ENCODE measurements around the gene YPEL2.

Gene YPEL2

GRCh38 chr17:59417452-59417851 is 86.0 kb downstream of the YPEL2 start:
- ATAC-seq (ENCODE audit: insufficient read depth, low read depth), result no peak
- no peak for TF ChIP-seq EZH2 (IDR thresholded peaks at IDR 0.05; ENCODE audit: borderline replicate concordance, low read depth, low read length, severe bottlenecking)

GRCh38 chr17:59418732-59419166 is 87.3 kb downstream of the YPEL2 start:
- Histone ChIP-seq H3K27ac (ENCODE audit: low read length) (no peak overlapping the region), H3K9ac (ENCODE audit: low read depth, low read length) (no peak overlapping the region), H3K4me2 (ENCODE audit: insufficient read depth, low read length) (no peak overlapping the region), H3K36me3 (ENCODE audit: insufficient read depth, low read length) (no peaks in the 10 kb centered on the region), H3K9me3 (ENCODE audit: insufficient read depth, low read length, severe bottlenecking) (no peaks in the 10 kb centered on the region), H3K27me3 (ENCODE audit: insufficient read depth, low read length, poor library complexity) (peaks cover 13% of the 10 kb centered on the region), H3K4me3 (ENCODE audit: low read depth in 1 of 2, low read length in 2 of 2) (no peak overlapping the region), H4K20me1 (ENCODE audit: insufficient read depth, low read length) (no peaks in the 10 kb centered on the region), H3K4me1 (ENCODE audit: insufficient read depth, low read length) (no peaks in the 10 kb centered on the region), H3K79me2 (ENCODE audit: insufficient read depth, low read length) (no peaks in the 10 kb centered on the region), H2AFZ (ENCODE audit: low read depth, low read length) (no peak overlapping the region)
- no peak for DNase-seq
- TF ChIP-seq EZH2 (IDR thresholded peaks at IDR 0.05; ENCODE audit: borderline replicate concordance, low read depth, low read length, severe bottlenecking) (no peak), CTCF (IDR thresholded peaks at IDR 0.05; ENCODE audit: borderline replicate concordance, extremely low read depth, low read length, poor library complexity, severe bottlenecking) (no peak)
- no peak for ATAC-seq (ENCODE audit: insufficient read depth, low read depth)

More at GRCh38 chr17:59417452-59417851, 86.0 kb downstream of the YPEL2 start:
- Histone ChIP-seq H3K79me2 (ENCODE audit: insufficient read depth, low read length) (no peaks in the 10 kb centered on the region), H3K4me2 (ENCODE audit: insufficient read depth, low read length) (no peak overlapping the region), H3K9me3 (ENCODE audit: insufficient read depth, low read length, severe bottlenecking) (no peaks in the 10 kb centered on the region), H2AFZ (ENCODE audit: low read depth, low read length) (no peak overlapping the region), H3K4me1 (ENCODE audit: insufficient read depth, low read length) (no peaks in the 10 kb centered on the region), H3K27me3 (ENCODE audit: insufficient read depth, low read length, poor library complexity) (peaks cover 10% of the 10 kb centered on the region), H4K20me1 (ENCODE audit: insufficient read depth, low read length) (no peaks in the 10 kb centered on the region), H3K36me3 (ENCODE audit: insufficient read depth, low read length) (no peaks in the 10 kb centered on the region), H3K27ac (ENCODE audit: low read length) (no peak overlapping the region), H3K4me3 (ENCODE audit: low read depth in 1 of 2, low read length in 2 of 2) (no peak overlapping the region), H3K9ac (ENCODE audit: low read depth, low read length) (no peak overlapping the region)
- no peak for DNase-seq

- DNase-seq, result no peak
- Histone ChIP-seq H3K4me1 (ENCODE audit: insufficient read depth, low read length) (no peaks in the 10 kb centered on the region), H3K9ac (ENCODE audit: low read depth, low read length) (no peak overlapping the region), H3K4me2 (ENCODE audit: insufficient read depth, low read length) (no peak overlapping the region), H3K27ac (ENCODE audit: low read length) (no peak overlapping the region), H3K9me3 (ENCODE audit: insufficient read depth, low read length, severe bottlenecking) (no peaks in the 10 kb centered on the region), H3K36me3 (ENCODE audit: insufficient read depth, low read length) (no peaks in the 10 kb centered on the region), H4K20me1 (ENCODE audit: insufficient read depth, low read length) (no peaks in the 10 kb centered on the region), H3K4me3 (ENCODE audit: low read depth in 1 of 2, low read length in 2 of 2) (no peak overlapping the region), H3K27me3 (ENCODE audit: insufficient read depth, low read length, poor library complexity) (peaks cover 16% of the 10 kb centered on the region), H3K79me2 (ENCODE audit: insufficient read depth, low read length) (no peaks in the 10 kb centered on the region), H2AFZ (ENCODE audit: low read depth, low read length) (no peak overlapping the region)
- TF ChIP-seq CTCF (IDR thresholded peaks at IDR 0.05; ENCODE audit: borderline replicate concordance, extremely low read depth, low read length, poor library complexity, severe bottlenecking) (no peak), EZH2 (IDR thresholded peaks at IDR 0.05; ENCODE audit: borderline replicate concordance, low read depth, low read length, severe bottlenecking) (no peak)
- no peak for ATAC-seq (ENCODE audit: insufficient read depth, low read depth)
Observed at GRCh38 chr17:59420901-59421300, 89.4 kb downstream of the YPEL2 start.

- H3K27me3 ChIP-seq (ENCODE audit: insufficient read depth, low read length, poor library complexity), result peaks cover 16% of the 10 kb centered on the region
- H4K20me1 ChIP-seq (ENCODE audit: insufficient read depth, low read length), result no peaks in the 10 kb centered on the region
- TF ChIP-seq CTCF (IDR thresholded peaks at IDR 0.05; ENCODE audit: borderline replicate concordance, extremely low read depth, low read length, poor library complexity, severe bottlenecking) (no peak), EZH2 (IDR thresholded peaks at IDR 0.05; ENCODE audit: borderline replicate concordance, low read depth, low read length, severe bottlenecking) (no peak)
- no peak overlapping the region for H3K4me3 ChIP-seq (ENCODE audit: low read depth in 1 of 2, low read length in 2 of 2)
- no peaks in the 10 kb centered on the region for H3K4me1 ChIP-seq (ENCODE audit: insufficient read depth, low read length)
- ATAC-seq (ENCODE audit: insufficient read depth, low read depth) (no peak), DNase-seq (no peak)
- H3K36me3 ChIP-seq (ENCODE audit: insufficient read depth, low read length), result no peaks in the 10 kb centered on the region
- H3K4me2 ChIP-seq (ENCODE audit: insufficient read depth, low read length), result no peak overlapping the region
- H3K9ac ChIP-seq (ENCODE audit: low read depth, low read length), result no peak overlapping the region
- no peaks in the 10 kb centered on the region for H3K79me2 ChIP-seq (ENCODE audit: insufficient read depth, low read length)
- no peaks in the 10 kb centered on the region for H3K9me3 ChIP-seq (ENCODE audit: insufficient read depth, low read length, severe bottlenecking)
- H2AFZ ChIP-seq (ENCODE audit: low read depth, low read length), result no peak overlapping the region
- no peak overlapping the region for H3K27ac ChIP-seq (ENCODE audit: low read length)
Observed at GRCh38 chr17:59421722-59422121, 90.3 kb downstream of the YPEL2 start.

All from DND-41 (cell line).